Endothelial cell (in vitro differentiated cells): ENCODE measurements around the gene CAMK1D. TPM values are rescaled to one million over a fixed set of nuclear protein-coding genes. Genes with fewer than 3 reads are reported as not detected.

Experiments
- DNase-seq: peaks from one replicate; pipeline ENCODE4 v3.0.0; 2021; ENCODE audit warnings: low spot score
- H3K27ac Mint-ChIP-seq: one replicate; pipeline ENCODE4 v1.8.0; 2021; ENCODE audit warnings: mixed read lengths, inconsistent platforms; ENCODE audit not compliant: unreplicated experiment
- H3K27me3 Mint-ChIP-seq: one replicate; pipeline ENCODE4 v1.8.0; 2021; ENCODE audit warnings: mild to moderate bottlenecking, moderate library complexity, mixed read lengths, inconsistent platforms; ENCODE audit not compliant: unreplicated experiment
- H3K36me3 Mint-ChIP-seq: one replicate; pipeline ENCODE4 v1.8.0; 2021; ENCODE audit warnings: mild to moderate bottlenecking, low read depth, mixed read lengths, inconsistent platforms; ENCODE audit not compliant: unreplicated experiment
- H3K4me1 Mint-ChIP-seq: one replicate; pipeline ENCODE4 v1.8.0; 2021; ENCODE audit warnings: mild to moderate bottlenecking, mixed read lengths, inconsistent platforms; ENCODE audit not compliant: unreplicated experiment
- H3K4me3 Mint-ChIP-seq: one replicate; pipeline ENCODE4 v1.8.0; 2021; ENCODE audit warnings: mild to moderate bottlenecking, mixed read lengths, inconsistent platforms; ENCODE audit not compliant: unreplicated experiment
- H3K9me3 Mint-ChIP-seq: one replicate; pipeline ENCODE4 v1.8.0; 2021; ENCODE audit warnings: mixed read lengths, inconsistent platforms; ENCODE audit not compliant: unreplicated experiment
- CTCF ChIP-seq: fragments of 200-600 bp; sonication (generic); IDR thresholded peaks from one replicate; pipeline ENCODE4 v1.5.0; 2021; ENCODE audit warnings: antibody characterized with exemption; ENCODE audit not compliant: unreplicated experiment
- total RNA-seq: library from RNA; stranded (reverse); fragmentation: NEBNext Ultra II Directional; extraction: Animal tissue kit (Norgen Biotek cat#: 25700); gene quantifications from one replicate; pipeline ENCODE4 v1.2.1, GENCODE V29; 2021; ENCODE audit not compliant: unreplicated experiment

Gene CAMK1D
- total RNA-seq, 1 donor from 2014 or later = 4.1 TPM

GRCh38 chr10:12795315-12796110, 446.2 kb downstream of the CAMK1D start:
- peaks cover 1% of the 10 kb centered on the region for H3K27me3 Mint-ChIP-seq
- H3K9me3 Mint-ChIP-seq = no peaks in the 10 kb centered on the region
- H3K4me1 Mint-ChIP-seq = peaks cover 15% of the 10 kb centered on the region
- H3K36me3 Mint-ChIP-seq = peaks cover 6% of the 10 kb centered on the region
- H3K4me3 Mint-ChIP-seq = no peak overlapping the region
- DNase-seq = no peak
- no peak overlapping the region for H3K27ac Mint-ChIP-seq
- TF ChIP-seq CTCF = no peak

- Mint-ChIP-seq H3K9me3 (no peaks in the 10 kb centered on the region), H3K4me1 (peaks cover 15% of the 10 kb centered on the region), H3K36me3 (peaks cover 2% of the 10 kb centered on the region), H3K27ac (no peak overlapping the region), H3K4me3 (no peak overlapping the region), H3K27me3 (peaks cover 1% of the 10 kb centered on the region)
- no peak for TF ChIP-seq CTCF
- DNase-seq = no peak
These were observed 447.2 kb downstream of the CAMK1D start for GRCh38 chr10:12796401-12797160.

DNA sequence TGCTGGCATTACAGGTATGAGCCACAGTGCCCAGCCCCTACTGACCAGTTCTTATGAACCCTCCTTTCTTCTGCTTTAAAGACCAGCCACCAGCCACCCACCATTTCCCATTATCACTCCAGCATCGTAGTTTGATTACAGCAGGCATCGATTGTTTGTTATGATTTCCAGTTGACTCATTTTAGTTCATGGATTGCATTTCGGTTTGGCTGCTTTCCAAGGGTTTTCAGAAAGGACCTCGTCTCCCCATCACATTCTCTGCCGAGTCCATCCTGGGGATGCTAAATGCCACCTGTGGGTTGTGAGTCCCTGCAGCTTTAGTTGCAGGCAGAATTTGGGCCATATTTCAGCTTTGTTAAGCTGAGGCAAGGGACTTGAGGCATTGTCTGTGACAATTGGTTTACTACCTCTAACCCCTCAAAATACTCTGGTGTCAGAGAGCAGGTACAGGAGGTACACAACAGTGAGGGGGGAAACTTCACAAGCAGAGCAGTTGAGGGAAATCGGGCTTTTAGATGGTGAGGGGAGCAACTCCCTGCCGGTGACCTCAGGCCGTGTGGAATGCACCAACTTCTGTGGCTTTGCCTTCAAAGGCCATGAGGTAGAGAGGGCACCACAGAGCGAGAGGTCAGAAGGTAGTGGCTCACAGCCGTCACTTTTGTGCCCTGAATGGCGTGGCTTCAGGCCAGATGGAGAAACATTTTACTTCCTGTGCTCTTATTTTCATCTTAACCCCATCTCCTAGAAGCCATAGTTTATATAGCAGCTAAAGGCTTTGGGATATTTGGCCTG, 448.3 kb downstream of the CAMK1D start:
- Mint-ChIP-seq H3K36me3 (no peaks in the 10 kb centered on the region), H3K4me3 (no peak overlapping the region), H3K27ac (no peak overlapping the region), H3K9me3 (no peaks in the 10 kb centered on the region), H3K4me1 (peaks cover 15% of the 10 kb centered on the region), H3K27me3 (peaks cover 4% of the 10 kb centered on the region)
- DNase-seq = no peak
- TF ChIP-seq CTCF = no peak

DNA sequence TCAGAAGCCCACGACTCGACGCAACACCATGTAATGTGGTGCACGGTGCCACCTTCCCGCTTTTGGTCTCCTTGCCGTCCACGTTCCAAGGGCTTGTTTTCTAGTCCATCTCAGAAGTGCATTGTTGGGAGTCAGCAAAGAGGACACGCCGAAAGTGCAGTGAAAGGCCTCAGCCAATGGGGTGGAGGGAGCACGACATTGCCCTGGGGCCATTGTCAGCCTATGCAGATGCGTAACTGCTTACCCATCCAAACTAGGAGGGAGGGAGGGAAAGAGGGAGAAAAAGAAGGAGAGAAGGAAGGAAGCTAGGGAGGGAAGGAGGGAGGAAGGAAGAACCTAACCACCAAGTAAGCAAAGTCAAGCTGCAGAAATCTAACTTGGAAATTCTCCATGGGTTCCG, 449.8 kb downstream of the CAMK1D start:
- no peak overlapping the region for H3K27ac Mint-ChIP-seq
- H3K9me3 Mint-ChIP-seq = no peaks in the 10 kb centered on the region
- TF ChIP-seq CTCF = no peak
- peaks cover 15% of the 10 kb centered on the region for H3K4me1 Mint-ChIP-seq
- H3K36me3 Mint-ChIP-seq = no peaks in the 10 kb centered on the region
- H3K4me3 Mint-ChIP-seq = no peak overlapping the region
- H3K27me3 Mint-ChIP-seq = peaks cover 3% of the 10 kb centered on the region
- no peak for DNase-seq
